ACC112 (cell line): ENCODE results near the gene RERG.
A peak's percentile ranks its signal among the peaks of the same experiment; 100 is the strongest.

Source experiments
- H2AFZ ChIP-seq: fragments of 200-600 bp; sonication (generic); one replicate; pipeline ENCODE4 v1.6.0; 2017; ENCODE audit warnings: antibody characterized with exemption, low read length; ENCODE audit not compliant: unreplicated experiment
- H3K27ac ChIP-seq: fragments of 200-600 bp; sonication (generic); 2 replicates; pipeline ENCODE4 v1.5.1; 2014; ENCODE audit warnings: low read depth, mild to moderate bottlenecking, antibody characterized with exemption, low read length, moderate library complexity
- H3K27me3 ChIP-seq: fragments of 200-600 bp; sonication (generic); 2 replicates; pipeline ENCODE4 v1.6.1; 2014; ENCODE audit warnings: mild to moderate bottlenecking, antibody characterized with exemption, low read length, moderate library complexity, mixed read lengths; ENCODE audit not compliant: insufficient read depth
- H3K36me3 ChIP-seq: fragments of 200-600 bp; sonication (generic); 2 replicates; pipeline ENCODE4 v1.6.1; 2016; ENCODE audit warnings: mild to moderate bottlenecking, antibody characterized with exemption, low read length, moderate library complexity, mixed read lengths; ENCODE audit not compliant: insufficient read depth
- H3K4me1 ChIP-seq: fragments of 200-600 bp; sonication (generic); one replicate; pipeline ENCODE4 v1.6.1; 2016; ENCODE audit warnings: low read length, mixed read lengths; ENCODE audit not compliant: insufficient read depth, unreplicated experiment, control insufficient read depth
- H3K4me3 ChIP-seq: fragments of 200-600 bp; sonication (generic); 2 replicates; pipeline ENCODE4 v1.5.1; 2014; ENCODE audit warnings: mild to moderate bottlenecking, low read depth, low read length
- H3K79me2 ChIP-seq: fragments of 200-600 bp; sonication (generic); one replicate; pipeline ENCODE4 v1.6.0; 2016; ENCODE audit warnings: low read length; ENCODE audit not compliant: control insufficient read depth, unreplicated experiment, insufficient read depth

The RERG gene

GRCh38 chr12:15168026-15168678 lies 53.1 kb downstream of the RERG start:
- Histone ChIP-seq H2AFZ (no peak overlapping the region), H3K4me1 (peaks cover 28% of the 10 kb centered on the region)

DNA sequence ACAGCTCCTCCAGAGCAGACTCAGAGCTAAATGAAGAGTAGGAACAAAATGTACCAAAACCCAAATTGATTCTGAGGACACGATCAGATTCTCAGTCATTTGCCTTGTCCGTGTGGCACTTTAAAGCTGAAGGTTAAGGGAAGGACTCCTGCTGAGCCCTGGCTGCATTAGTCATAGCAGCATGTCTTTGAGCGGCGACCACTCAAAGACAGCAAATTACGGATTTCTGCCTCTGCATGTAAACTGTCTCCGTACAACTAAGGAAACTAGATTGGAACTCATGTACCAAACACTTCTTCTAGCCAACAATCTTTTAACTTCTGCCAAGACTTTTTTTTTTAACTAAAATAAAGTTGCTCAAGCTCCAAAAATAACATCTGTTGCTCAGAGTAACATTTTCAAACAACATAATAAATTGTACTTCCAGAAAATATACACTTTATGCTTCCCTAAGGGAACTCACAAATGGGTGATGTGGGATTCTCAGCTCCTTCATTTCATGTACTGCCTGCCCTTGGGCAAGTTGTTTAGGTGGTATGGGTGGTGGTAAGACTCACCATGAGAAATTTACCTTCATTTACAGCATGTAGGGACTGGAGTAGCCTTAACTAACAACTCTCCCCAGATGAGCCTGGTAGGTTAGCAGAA lies 56.1 kb downstream of the RERG start:
- Histone ChIP-seq H3K27ac (peak overlapping the region; percentile 72), H3K79me2 (no peaks in the 10 kb centered on the region), H2AFZ (peak overlapping the region; percentile 27), H3K36me3 (no peaks in the 10 kb centered on the region), H3K27me3 (no peaks in the 10 kb centered on the region), H3K4me1 (peaks cover 34% of the 10 kb centered on the region), H3K4me3 (peak overlapping the region; percentile 44)

More at GRCh38 chr12:15168026-15168678, 53.1 kb downstream of the RERG start:
- Histone ChIP-seq H3K27me3 (no peaks in the 10 kb centered on the region), H3K36me3 (no peaks in the 10 kb centered on the region), H3K27ac (no peak overlapping the region), H3K4me3 (no peak overlapping the region), H3K79me2 (no peaks in the 10 kb centered on the region)

GRCh38 chr12:15163030-15163976 lies 57.9 kb downstream of the RERG start:
- Histone ChIP-seq H2AFZ (peak overlapping the region; percentile 57), H3K4me1 (peaks cover 34% of the 10 kb centered on the region), H3K4me3 (no peak overlapping the region), H3K27me3 (no peaks in the 10 kb centered on the region), H3K36me3 (no peaks in the 10 kb centered on the region), H3K79me2 (no peaks in the 10 kb centered on the region), H3K27ac (0 out of 2 replicates have a peak overlapping the region, but pooled peaks have one; percentile 28)

- Histone ChIP-seq H3K4me1 (peaks cover 8% of the 10 kb centered on the region), H3K27ac (no peak overlapping the region), H3K4me3 (no peak overlapping the region), H2AFZ (no peak overlapping the region), H3K79me2 (no peaks in the 10 kb centered on the region), H3K36me3 (no peaks in the 10 kb centered on the region), H3K27me3 (no peaks in the 10 kb centered on the region)
Measured at GRCh38 chr12:15158083-15158482, 63.1 kb downstream of the RERG start.

DNA sequence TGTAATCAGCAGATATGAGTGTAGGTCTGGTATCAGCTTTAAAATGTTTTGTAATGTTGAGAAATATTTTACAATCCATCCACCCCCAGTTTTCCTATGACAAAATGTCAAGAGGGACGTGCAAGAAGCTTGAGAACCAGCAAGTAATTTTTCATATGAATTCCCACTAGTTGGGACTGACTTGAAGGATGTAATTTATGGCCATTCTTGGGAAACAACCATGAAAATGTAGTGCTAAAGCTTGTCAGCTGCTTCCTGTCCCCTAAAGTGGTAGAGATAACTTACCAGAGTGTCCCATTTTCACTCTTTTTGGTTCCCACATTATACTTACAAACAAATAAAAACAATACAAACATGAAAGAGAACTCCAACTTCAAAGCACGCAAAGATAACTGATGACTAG lies 63.9 kb downstream of the RERG start:
- H3K4me3 ChIP-seq: no peak overlapping the region
- H3K4me1 ChIP-seq: peaks cover 10% of the 10 kb centered on the region
- H3K27me3 ChIP-seq: no peaks in the 10 kb centered on the region
- H3K27ac ChIP-seq: no peak overlapping the region
- no peaks in the 10 kb centered on the region for H3K36me3 ChIP-seq
- no peaks in the 10 kb centered on the region for H3K79me2 ChIP-seq
- H2AFZ ChIP-seq: no peak overlapping the region

DNA sequence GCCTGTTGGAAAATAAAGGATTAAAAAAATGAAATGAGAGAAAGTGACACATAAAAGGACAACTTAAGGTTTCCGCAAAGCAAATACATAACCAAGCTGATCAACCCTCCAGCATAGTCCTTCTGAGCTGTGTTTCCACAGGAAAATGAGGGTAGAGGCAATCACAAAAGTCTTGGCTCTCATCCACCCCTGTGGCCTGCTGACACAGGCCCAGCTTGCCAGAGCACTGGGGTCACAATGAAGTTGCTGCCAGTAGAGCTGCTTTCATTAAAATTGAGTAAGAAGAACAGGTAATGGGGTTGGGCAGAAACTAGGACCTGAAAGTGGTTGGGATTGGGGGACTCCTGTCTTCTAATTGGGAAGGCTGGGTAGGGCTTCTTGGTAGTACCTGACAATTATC lies 65.9 kb downstream of the RERG start:
- H3K27me3 ChIP-seq: no peaks in the 10 kb centered on the region
- no peak overlapping the region for H3K27ac ChIP-seq
- H3K4me3 ChIP-seq: no peak overlapping the region
- peaks cover 16% of the 10 kb centered on the region for H3K4me1 ChIP-seq
- H3K79me2 ChIP-seq: no peaks in the 10 kb centered on the region
- no peaks in the 10 kb centered on the region for H3K36me3 ChIP-seq
- no peak overlapping the region for H2AFZ ChIP-seq

GRCh38 chr12:15154103-15154502 lies 67.1 kb downstream of the RERG start:
- peaks cover 16% of the 10 kb centered on the region for H3K4me1 ChIP-seq
- no peak overlapping the region for H2AFZ ChIP-seq
- H3K36me3 ChIP-seq: no peaks in the 10 kb centered on the region
- no peaks in the 10 kb centered on the region for H3K79me2 ChIP-seq
- no peak overlapping the region for H3K27ac ChIP-seq
- no peaks in the 10 kb centered on the region for H3K27me3 ChIP-seq
- no peak overlapping the region for H3K4me3 ChIP-seq

GRCh38 chr12:15152868-15153267 lies 68.3 kb downstream of the RERG start:
- Histone ChIP-seq H3K27ac (peak overlapping the region; percentile 31), H3K27me3 (no peaks in the 10 kb centered on the region), H2AFZ (no peak overlapping the region), H3K36me3 (no peaks in the 10 kb centered on the region), H3K4me1 (peaks cover 16% of the 10 kb centered on the region), H3K4me3 (no peak overlapping the region), H3K79me2 (no peaks in the 10 kb centered on the region)

GRCh38 chr12:15152456-15152855 lies 68.8 kb downstream of the RERG start:
- Histone ChIP-seq H3K27ac (no peak overlapping the region), H2AFZ (no peak overlapping the region), H3K4me3 (no peak overlapping the region), H3K79me2 (no peaks in the 10 kb centered on the region), H3K4me1 (peaks cover 16% of the 10 kb centered on the region), H3K27me3 (no peaks in the 10 kb centered on the region), H3K36me3 (no peaks in the 10 kb centered on the region)

DNA sequence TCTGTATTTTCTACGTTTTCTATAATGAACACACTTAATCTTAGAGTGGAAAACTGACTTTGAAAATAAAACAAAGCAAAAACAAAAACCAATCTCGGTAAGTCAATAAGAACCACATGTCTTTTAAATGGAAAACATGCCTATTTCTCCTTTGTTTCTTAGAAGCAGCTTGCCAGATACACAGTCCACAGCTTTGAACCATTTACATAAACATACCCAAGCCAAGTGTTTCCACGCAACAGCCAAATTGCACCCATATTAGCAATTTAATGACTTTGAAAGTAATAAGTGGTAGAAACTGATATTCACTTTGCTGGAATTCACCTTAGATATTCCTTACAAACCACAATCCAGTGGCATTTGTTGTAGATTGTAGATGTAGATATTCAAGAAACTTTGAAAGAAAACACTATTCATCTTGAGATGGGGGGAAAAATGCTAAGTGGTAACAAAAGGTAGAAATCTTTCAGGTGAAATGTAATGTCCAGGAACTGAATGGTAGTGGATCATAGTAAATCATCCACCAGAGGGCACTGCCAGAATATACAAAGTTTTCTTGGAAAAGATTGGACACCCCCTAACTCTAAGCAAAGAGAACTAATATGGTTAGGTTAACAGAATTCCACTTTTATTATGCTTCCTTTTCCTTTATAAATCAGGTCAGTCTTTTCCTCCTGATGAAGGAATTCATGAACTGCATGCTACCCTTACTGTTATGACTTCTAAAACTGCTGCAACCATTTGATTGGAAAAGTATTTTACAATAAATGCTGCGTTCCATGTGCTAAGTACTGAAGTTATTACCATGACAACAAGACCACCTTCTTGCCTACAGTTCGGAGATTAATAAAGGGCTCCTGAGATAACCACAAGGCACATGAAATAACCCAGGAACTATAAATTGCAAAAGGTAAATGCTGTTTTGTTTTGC lies 69.8 kb downstream of the RERG start:
- H3K36me3 ChIP-seq: no peaks in the 10 kb centered on the region
- no peaks in the 10 kb centered on the region for H3K27me3 ChIP-seq
- no peak overlapping the region for H3K4me3 ChIP-seq
- H3K79me2 ChIP-seq: no peaks in the 10 kb centered on the region
- peaks cover 16% of the 10 kb centered on the region for H3K4me1 ChIP-seq
- H3K27ac ChIP-seq: no peak overlapping the region
- H2AFZ ChIP-seq: no peak overlapping the region
